H1 (cell line): ENCODE results near the gene FHIT. TPM values are rescaled to one million over a fixed set of nuclear protein-coding genes. Genes with fewer than 3 reads are reported as not detected.

ENCODE experiments used
- CTCF ChIA-PET: fragments of 300-600 bp; sonication (Branson Sonifier 250); formaldehyde crosslinking; loops from one replicate; lab custom pipeline; 2021; ENCODE audit not compliant: partially characterized antibody; lab: Charles Lee
- POLR2A ChIA-PET: fragments of 300-600 bp; sonication (Branson Sonifier 250); formaldehyde crosslinking; loops from one replicate; lab custom pipeline; 2021; ENCODE audit warnings: inconsistent platforms; ENCODE audit not compliant: partially characterized antibody; lab: Charles Lee
- DNase-seq, 2 experiments: peaks; one replicate each; pipeline versions ENCODE4 v3.0.0 to v3.0.0-alpha.2; 2010 to 2022; ENCODE audit warnings: low spot score in 2 of 2, low read depth in 1 of 2, mixed read lengths in 1 of 2
- FAIRE-seq: peaks from 2 replicates; lab custom pipeline; 2011; peaks lifted over from hg19 to GRCh38; lab: Jason Lieb, UNC
- H2AFZ ChIP-seq: 2 replicates; pipeline ENCODE4 v1.8.1; 2012; ENCODE audit warnings: low read length, inconsistent platforms
- H2AK5ac ChIP-seq: 2 replicates; pipeline ENCODE4 v1.6.1; 2013; ENCODE audit warnings: low read depth, low read length
- H2BK120ac ChIP-seq: replicated peaks from 2 replicates; pipeline ENCODE3; 2013; ENCODE audit warnings: low read depth, low read length, inconsistent platforms
- H2BK12ac ChIP-seq: 2 replicates; pipeline ENCODE4 v1.6.1; 2013; ENCODE audit warnings: low read depth, low read length
- H2BK15ac ChIP-seq: 2 replicates; pipeline ENCODE4 v1.6.1; 2013; ENCODE audit warnings: low read length
- H2BK20ac ChIP-seq: 2 replicates; pipeline ENCODE4 v1.6.1; 2013; ENCODE audit warnings: low read length
- H2BK5ac ChIP-seq: 2 replicates; pipeline ENCODE4 v1.6.1; 2013; ENCODE audit warnings: low read depth, low read length
- H3K14ac ChIP-seq: 2 replicates; pipeline ENCODE4 v1.6.1; 2013; ENCODE audit warnings: inconsistent platforms; ENCODE audit not compliant: insufficient read length
- H3K18ac ChIP-seq: 2 replicates; pipeline ENCODE4 v1.6.1; 2013; ENCODE audit warnings: low read length; ENCODE audit errors: extremely low read depth
- H3K23ac ChIP-seq: 2 replicates; pipeline ENCODE4 v1.6.1; 2013; ENCODE audit warnings: inconsistent platforms; ENCODE audit not compliant: insufficient read length
- H3K23me2 ChIP-seq: 2 replicates; pipeline ENCODE4 v1.6.1; 2013; ENCODE audit warnings: low read depth, low read length
- H3K27ac ChIP-seq: 2 replicates; pipeline ENCODE4 v1.6.1; 2011; ENCODE audit warnings: low read depth, low read length, inconsistent platforms
- H3K27me3 ChIP-seq, 4 experiments: replicated peaks in 1 of 4; 1 replicate in 1 of 4; 2 replicates in 3 of 4; pipeline versions ENCODE4 v1.6.1 to v1.8.1; 2011 to 2013; ENCODE audit warnings: low read length in 3 of 4, mild to moderate bottlenecking in 3 of 4, inconsistent platforms in 2 of 4, mixed read lengths in 2 of 4, moderate library complexity in 1 of 4; ENCODE audit not compliant: control insufficient read depth in 3 of 4, insufficient read depth in 3 of 4; ENCODE audit errors: extremely low read depth in 1 of 4
- H3K36me3 ChIP-seq, 4 experiments: 2 replicates each; pipeline versions ENCODE4 v1.6.1 to v1.8.1; 2011 to 2013; ENCODE audit warnings: mild to moderate bottlenecking in 4 of 4, low read length in 3 of 4, moderate library complexity in 2 of 4, control low read depth in 1 of 4, inconsistent platforms in 1 of 4; ENCODE audit not compliant: insufficient read depth in 4 of 4, control insufficient read depth in 2 of 4
- H3K4ac ChIP-seq: replicated peaks from 2 replicates; pipeline ENCODE3; 2013; ENCODE audit warnings: low read length, low read depth, mixed read lengths, inconsistent platforms; ENCODE audit not compliant: insufficient read length
- H3K4me1 ChIP-seq, 4 experiments: replicated peaks in 1 of 4; 1 replicate in 1 of 4; 2 replicates in 3 of 4; pipeline versions ENCODE4 v1.6.1 to v1.8.1; 2011 to 2013; ENCODE audit warnings: low read length in 3 of 4, inconsistent platforms in 2 of 4, mixed read lengths in 1 of 4; ENCODE audit not compliant: insufficient read depth in 4 of 4, control insufficient read depth in 3 of 4
- H3K4me2 ChIP-seq, 2 experiments: 2 replicates each; pipeline versions ENCODE4 v1.6.1 to v1.8.1; 2011 to 2013; ENCODE audit warnings: low read depth in 2 of 2, low read length in 2 of 2, control low read depth in 1 of 2, inconsistent platforms in 1 of 2, mild to moderate bottlenecking in 1 of 2; ENCODE audit not compliant: insufficient read depth in 1 of 2
- H3K4me3 ChIP-seq, 4 experiments: fragments of 200-600, 300-600 bp in 1 of 4; sonication (generic), shearing (Covaris generic), sonication (Bioruptor Twin) in 1 of 4; 2 replicates each; pipeline versions ENCODE4 v1.5.1 to v1.8.1; 2011 to 2016; ENCODE audit warnings: low read length in 4 of 4, low read depth in 3 of 4, control low read depth in 2 of 4, inconsistent platforms in 2 of 4, mild to moderate bottlenecking in 2 of 4, mixed read lengths in 1 of 4, moderate library complexity in 1 of 4; ENCODE audit not compliant: insufficient read depth in 2 of 4; ENCODE audit errors: extremely low read depth in 1 of 4
- H3K56ac ChIP-seq: replicated peaks from 2 replicates; pipeline ENCODE3; 2013; ENCODE audit warnings: low read depth, mild to moderate bottlenecking, mixed read lengths, low read length, inconsistent platforms; ENCODE audit not compliant: insufficient read length
- H3K79me1 ChIP-seq: 2 replicates; pipeline ENCODE4 v1.6.1; 2013; ENCODE audit warnings: low read depth, low read length, control low read depth
- H3K79me2 ChIP-seq, 2 experiments: 2 replicates each; pipeline versions ENCODE4 v1.6.1 to v1.8.1; 2012 to 2013; ENCODE audit warnings: low read length in 2 of 2, mild to moderate bottlenecking in 2 of 2, inconsistent platforms in 1 of 2; ENCODE audit not compliant: insufficient read depth in 2 of 2, control insufficient read depth in 1 of 2
- H3K9ac ChIP-seq, 4 experiments: replicated peaks in 1 of 4; 1 replicate in 1 of 4; 2 replicates in 3 of 4; pipeline versions ENCODE4 v1.6.1 to v1.8.1; 2011 to 2013; ENCODE audit warnings: low read depth in 3 of 4, low read length in 3 of 4, control low read depth in 2 of 4, mild to moderate bottlenecking in 2 of 4, moderate library complexity in 2 of 4, inconsistent platforms in 1 of 4; ENCODE audit errors: extremely low read depth in 1 of 4
- H3K9me3 ChIP-seq, 2 experiments: 2 replicates each; pipeline versions ENCODE4 v1.6.1 to v1.8.1; 2012 to 2013; ENCODE audit warnings: mild to moderate bottlenecking in 2 of 2, moderate library complexity in 2 of 2, control low read depth in 1 of 2, inconsistent platforms in 1 of 2, low read depth in 1 of 2, low read length in 1 of 2, mixed read lengths in 1 of 2; ENCODE audit not compliant: insufficient read depth in 2 of 2
- H4K20me1 ChIP-seq, 2 experiments: replicated peaks in 1 of 2; 2 replicates each; pipeline versions ENCODE3 to v1.8.1; 2011 to 2013; ENCODE audit warnings: inconsistent platforms in 2 of 2, low read length in 2 of 2, mild to moderate bottlenecking in 1 of 2; ENCODE audit not compliant: insufficient read depth in 2 of 2, control insufficient read depth in 1 of 2
- H4K5ac ChIP-seq: 2 replicates; pipeline ENCODE4 v1.6.1; 2013; ENCODE audit warnings: low read length, low read depth, mixed read lengths, inconsistent platforms; ENCODE audit not compliant: insufficient read length
- H4K8ac ChIP-seq: 2 replicates; pipeline ENCODE4 v1.8.0; 2013; ENCODE audit warnings: mild to moderate bottlenecking, moderate library complexity, low read length, inconsistent platforms; ENCODE audit not compliant: insufficient read depth; ENCODE audit errors: extremely low read depth
- H4K91ac ChIP-seq: replicated peaks from 2 replicates; pipeline ENCODE3; 2013; ENCODE audit warnings: low read length, mixed read lengths, inconsistent platforms; ENCODE audit not compliant: insufficient read length
- CTBP2 ChIP-seq: IDR thresholded peaks from 2 replicates; pipeline ENCODE4 v1.7.0; 2011; ENCODE audit warnings: borderline replicate concordance, mild to moderate bottlenecking, moderate library complexity, mixed read lengths, low read length; ENCODE audit not compliant: insufficient read depth, insufficient read length
- EZH2 ChIP-seq: fragments of 200-600 bp; sonication (generic); IDR thresholded peaks from 2 replicates; pipeline ENCODE4 v1.7.1; 2012; ENCODE audit warnings: low read depth, mild to moderate bottlenecking, moderate library complexity, low read length, inconsistent platforms; ENCODE audit not compliant: severe bottlenecking
- NANOG ChIP-seq: IDR thresholded peaks from 2 replicates; pipeline ENCODE4 v1.6.1; 2011; ENCODE audit warnings: low read length, low read depth, mild to moderate bottlenecking, inconsistent platforms; ENCODE audit not compliant: insufficient read depth, poor library complexity, severe bottlenecking
- SIX5 ChIP-seq: IDR thresholded peaks from 2 replicates; pipeline ENCODE4 v1.6.1; 2011; ENCODE audit warnings: mild to moderate bottlenecking, low read depth, low read length
- SRF ChIP-seq: IDR thresholded peaks from 2 replicates; pipeline ENCODE4 v1.6.1; 2011; ENCODE audit warnings: mild to moderate bottlenecking, low read depth, low read length, moderate library complexity
- TAF7 ChIP-seq: optimal IDR thresholded peaks from 2 replicates; pipeline ENCODE3; 2011; ENCODE audit warnings: low read depth, mild to moderate bottlenecking, inconsistent platforms, low read length, moderate library complexity, borderline replicate concordance
- USF2 ChIP-seq: IDR thresholded peaks from 2 replicates; pipeline ENCODE4 v1.6.1; 2011; ENCODE audit warnings: low read length, improper control_type of control experiment
- polyA plus RNA-seq, 7 experiments: library from polyadenylated mRNA; depleted of rRNA in 3 of 7; stranded (reverse) in 5 of 7; unstranded in 2 of 7; fragments of >200 nt in 5 of 7; fragments of 200-250 nt in 2 of 7; gene quantifications; 1 replicate in 5 of 7; 2 replicates in 1 of 7; 4 replicates in 1 of 7; pipeline versions ENCODE4 v1.2.1 to v1.2.3, GENCODE V29; 2011 to 2013; ENCODE audit warnings: missing spikeins in 2 of 7, mixed read lengths in 2 of 7
- total RNA-seq: library from RNA; stranded (reverse); fragmentation: NEBNext Ultra II Directional; extraction: Animal tissue kit (Norgen Biotek cat#: 25700); gene quantifications from 2 replicates; pipeline ENCODE4 v1.2.1, GENCODE V29; 2021
- TF ChIP-seq, protein P1 (sequence below): IDR thresholded peaks from 2 replicates; pipeline ENCODE4 v1.6.1; 2011; ENCODE audit warnings: low read depth, mild to moderate bottlenecking, low read length; ENCODE audit not compliant: insufficient read depth

Gene FHIT
- total and polyA plus RNA-seq, 2 of the 8 experiments (the other 6 are each of a cell fraction or from before 2014, with no cell fraction given): 1.2 to 3.2 TPM

- no peak overlapping the region for H4K5ac ChIP-seq
- FAIRE-seq: no peak
- TF ChIP-seq NANOG: no peak
- TF ChIP-seq SRF: no peak
- no peak for TF ChIP-seq TAF7
- no peak for TF ChIP-seq USF2
- TF ChIP-seq, protein P1, sequence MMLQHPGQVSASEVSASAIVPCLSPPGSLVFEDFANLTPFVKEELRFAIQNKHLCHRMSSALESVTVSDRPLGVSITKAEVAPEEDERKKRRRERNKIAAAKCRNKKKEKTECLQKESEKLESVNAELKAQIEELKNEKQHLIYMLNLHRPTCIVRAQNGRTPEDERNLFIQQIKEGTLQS: no peak
- TF ChIP-seq EZH2: no peak
- TF ChIP-seq SIX5: no peak
- no peak for TF ChIP-seq CTBP2
Measured at GRCh38 chr3:61149236-61149635, 102.0 kb downstream of the FHIT start.

More at GRCh38 chr3:61149236-61149635, 102.0 kb downstream of the FHIT start:
- Histone ChIP-seq H2BK20ac (no peak overlapping the region), H3K4me3 (no peak overlapping the region), H2AK5ac (no peak overlapping the region), H3K79me1 (no peaks in the 10 kb centered on the region), H3K9me3 (peaks cover 0 to 3% of the 10 kb centered on the region in 2 experiments; a peak in 1 of 4 replicates), H2BK12ac (no peak overlapping the region), H2BK120ac (no peak overlapping the region), H2BK15ac (no peak overlapping the region), H3K4ac (no peak overlapping the region), H4K8ac (no peak overlapping the region), H3K36me3 (no peaks in the 10 kb centered on the region), H3K27ac (no peak overlapping the region), H2AFZ (no peak overlapping the region), H3K4me2 (no peak overlapping the region), H3K23me2 (no peaks in the 10 kb centered on the region), H2BK5ac (no peak overlapping the region), H4K91ac (no peak overlapping the region), H3K4me1 (no peaks in the 10 kb centered on the region), H3K18ac (no peak overlapping the region), H3K79me2 (no peaks in the 10 kb centered on the region), H3K56ac (no peak overlapping the region), H3K9ac (no peak overlapping the region), H4K20me1 (no peaks in the 10 kb centered on the region), H3K23ac (no peak overlapping the region), H3K27me3 (no peaks in the 10 kb centered on the region), H3K14ac (no peak overlapping the region)
- ChIA-PET CTCF (no interaction called here), POLR2A (no interaction called here)
- DNase-seq: no peak
